ENCODE measurements around the gene ADARB1. TPM values are rescaled to one million over a fixed set of nuclear protein-coding genes. Genes with fewer than 3 reads are reported as not detected.

ADARB1 gene
- total and polyA plus RNA-seq, 9 of the 15 experiments (the other 6 are each of a cell fraction or from before 2014, with no cell fraction given) = 6.7 to 16.0 (median 8.3) TPM

DNA sequence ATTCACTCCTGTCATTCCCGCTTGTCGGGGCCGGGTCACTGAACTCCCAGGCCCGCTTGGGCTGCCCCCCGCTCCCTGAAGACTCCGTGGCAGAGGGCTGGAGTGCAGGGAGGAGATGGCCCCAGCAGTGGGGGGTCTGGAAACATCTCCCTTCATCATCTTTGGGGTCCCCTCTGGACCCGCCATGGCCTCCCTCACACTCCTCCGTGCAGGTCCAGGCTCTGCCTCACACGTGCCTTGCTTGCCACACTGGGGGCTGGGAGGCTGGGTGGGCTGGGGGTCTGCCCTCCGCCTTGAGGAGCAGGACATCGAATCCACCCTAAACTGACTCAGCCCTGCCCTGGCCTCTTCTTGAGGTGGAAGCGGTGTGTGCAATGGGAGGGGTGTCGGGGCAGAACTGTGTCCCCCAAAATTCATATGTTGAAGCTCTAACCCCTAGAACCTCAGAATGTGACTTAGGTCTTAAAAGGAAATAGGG is 178.1 kb downstream of the ADARB1 start:
- ChIA-PET POLR2A (no interaction called here), CTCF (ENCODE audit: low intra/inter-chr PET ratio) (no interaction called here)
- Histone ChIP-seq H3K4me2 (ENCODE audit: insufficient read depth, low read length) (no peak overlapping the region), H2AFZ (ENCODE audit: low read depth, low read length) (no peak overlapping the region), H3K36me3 (ENCODE audit: control insufficient read depth, insufficient read depth, low read length) (no peaks in the 10 kb centered on the region), H3K9ac (ENCODE audit: insufficient read depth in 1 of 2, low read depth in 2 of 2, low read length in 2 of 2) (no peak overlapping the region), H4K20me1 (replicated peaks; ENCODE audit: control insufficient read depth, insufficient read depth, low read length) (peaks cover 12% of the 10 kb centered on the region; the same call in 1 of the 2 replicates), H3K9me1 (ENCODE audit: control insufficient read depth, insufficient read depth, low read length) (no peaks in the 10 kb centered on the region), H3K9me3 (replicated peaks; ENCODE audit: control insufficient read depth, insufficient read depth, low read depth, low read length) (0 out of 2 replicates have a peak, but pooled peaks cover 2% of the 10 kb centered on the region), H3K4me3 (no peak overlapping the region), H3K27ac (ENCODE audit: extremely low read depth, low read depth, low read length) (no peak overlapping the region), H3K79me2 (ENCODE audit: control insufficient read depth, insufficient read depth, low read length) (no peaks in the 10 kb centered on the region), H3K4me1 (replicated peaks in 1 of 2; ENCODE audit: control insufficient read depth in 2 of 2, insufficient read depth in 2 of 2, low read length in 2 of 2) (peaks cover 23 to 45% of the 10 kb centered on the region in 2 experiments), H3K27me3 (ENCODE audit: control insufficient read depth in 2 of 2, insufficient read depth in 2 of 2, low read length in 2 of 2) (peaks cover 25 to 61% of the 10 kb centered on the region in 2 experiments; a peak in 4 of 5 replicates)
- 15% methylated on average over 13 of the region's 13 CpGs for WGBS (ENCODE audit: insufficient coverage, low coverage, missing lambda C conversion rate)
- intact Hi-C loops (cut with micrococcal nuclease) = no loop called here
- DNase-seq (ENCODE audit: extremely low read depth in 1 of 4, low spot score in 3 of 4) (no peak), ATAC-seq (no peak), FAIRE-seq (no peak)
- no TSS peak for BruUV-seq (replicated peaks)
- in situ Hi-C loops (cut with MboI) = no loop called here
- no peak for TF ChIP-seq HNRNPUL1 (IDR thresholded peaks at IDR 0.05; ENCODE audit: low read length)
- no peak for TF ChIP-seq U2AF2 (optimal IDR thresholded peaks at IDR 0.05; ENCODE audit: low read depth, low read length)
- TF ChIP-seq, protein P1, sequence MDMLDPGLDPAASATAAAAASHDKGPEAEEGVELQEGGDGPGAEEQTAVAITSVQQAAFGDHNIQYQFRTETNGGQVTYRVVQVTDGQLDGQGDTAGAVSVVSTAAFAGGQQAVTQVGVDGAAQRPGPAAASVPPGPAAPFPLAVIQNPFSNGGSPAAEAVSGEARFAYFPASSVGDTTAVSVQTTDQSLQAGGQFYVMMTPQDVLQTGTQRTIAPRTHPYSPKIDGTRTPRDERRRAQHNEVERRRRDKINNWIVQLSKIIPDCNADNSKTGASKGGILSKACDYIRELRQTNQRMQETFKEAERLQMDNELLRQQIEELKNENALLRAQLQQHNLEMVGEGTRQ (CRISPR knock-in tag; IDR thresholded peaks at IDR 0.05) = no peak
- TF ChIP-seq BCL6 (CRISPR knock-in tag; IDR thresholded peaks at IDR 0.05) = no peak
- no peak for TF ChIP-seq MYC (IDR thresholded peaks at IDR 0.05; ENCODE audit: low read depth, low read length)
- no peak for TF ChIP-seq MYC (CRISPR knock-in tag; IDR thresholded peaks at IDR 0.05; ENCODE audit: borderline replicate concordance, low read depth)
- no peak for TF ChIP-seq HCFC1 (IDR thresholded peaks at IDR 0.05; ENCODE audit: low read depth, low read length)
- TF ChIP-seq MECOM (CRISPR knock-in tag; IDR thresholded peaks at IDR 0.05) = no peak
- TF ChIP-seq, protein P2, sequence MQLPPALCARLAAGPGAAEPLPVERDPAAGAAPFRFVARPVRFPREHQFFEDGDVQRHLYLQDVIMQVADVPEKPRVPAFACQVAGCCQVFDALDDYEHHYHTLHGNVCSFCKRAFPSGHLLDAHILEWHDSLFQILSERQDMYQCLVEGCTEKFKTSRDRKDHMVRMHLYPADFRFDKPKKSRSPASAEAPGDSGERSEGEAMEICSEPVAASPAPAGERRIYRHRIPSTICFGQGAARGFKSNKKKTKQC (CRISPR knock-in tag; IDR thresholded peaks at IDR 0.05) = no peak
- TF ChIP-seq E2F3 (CRISPR knock-in tag; IDR thresholded peaks at IDR 0.05) = no peak
- TF ChIP-seq, protein P3, sequence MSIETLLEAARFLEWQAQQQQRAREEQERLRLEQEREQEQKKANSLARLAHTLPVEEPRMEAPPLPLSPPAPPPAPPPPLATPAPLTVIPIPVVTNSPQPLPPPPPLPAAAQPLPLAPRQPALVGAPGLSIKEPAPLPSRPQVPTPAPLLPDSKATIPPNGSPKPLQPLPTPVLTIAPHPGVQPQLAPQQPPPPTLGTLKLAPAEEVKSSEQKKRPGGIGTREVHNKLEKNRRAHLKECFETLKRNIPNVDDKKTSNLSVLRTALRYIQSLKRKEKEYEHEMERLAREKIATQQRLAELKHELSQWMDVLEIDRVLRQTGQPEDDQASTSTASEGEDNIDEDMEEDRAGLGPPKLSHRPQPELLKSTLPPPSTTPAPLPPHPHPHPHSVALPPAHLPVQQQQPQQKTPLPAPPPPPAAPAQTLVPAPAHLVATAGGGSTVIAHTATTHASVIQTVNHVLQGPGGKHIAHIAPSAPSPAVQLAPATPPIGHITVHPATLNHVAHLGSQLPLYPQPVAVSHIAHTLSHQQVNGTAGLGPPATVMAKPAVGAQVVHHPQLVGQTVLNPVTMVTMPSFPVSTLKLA (conservative IDR thresholded peaks at IDR 0.05) = no peak
- no peak for TF ChIP-seq NCOA2 (IDR thresholded peaks at IDR 0.05; ENCODE audit: partially characterized antibody in 2 of 2)
- TF ChIP-seq MTA2 (IDR thresholded peaks at IDR 0.05; ENCODE audit: low read depth) = no peak

Data from K562 (cell line).